Mesenchymal stem cell (in vitro differentiated cells and primary cell): ENCODE measurements around the gene DOCK6.

ENCODE experiments used
- DNase-seq: peaks from one replicate; pipeline ENCODE4 v3.0.0-alpha.2; 2013
- H2AFZ ChIP-seq: one replicate; pipeline ENCODE4 v1.6.1; 2013; ENCODE audit warnings: low read depth, mild to moderate bottlenecking, control low read depth, inconsistent platforms, low read length, moderate library complexity
- H2AK5ac ChIP-seq: 2 replicates; pipeline ENCODE4 v1.6.1; 2013; ENCODE audit warnings: low read length, moderate library complexity, mild to moderate bottlenecking, inconsistent platforms; ENCODE audit not compliant: severe bottlenecking
- H2BK120ac ChIP-seq: one replicate; pipeline ENCODE4 v1.6.1; 2013; ENCODE audit warnings: low read depth, mild to moderate bottlenecking, inconsistent platforms, low read length, moderate library complexity
- H2BK12ac ChIP-seq, 2 experiments: one replicate each; pipeline ENCODE4 v1.6.1; 2013; ENCODE audit warnings: inconsistent platforms in 2 of 2, low read length in 2 of 2, mild to moderate bottlenecking in 2 of 2, moderate library complexity in 2 of 2, control low read depth in 1 of 2
- H2BK15ac ChIP-seq: one replicate; pipeline ENCODE4 v1.6.1; 2013; ENCODE audit warnings: mild to moderate bottlenecking, low read depth, inconsistent platforms; ENCODE audit not compliant: poor library complexity, severe bottlenecking
- H2BK5ac ChIP-seq: 2 replicates; pipeline ENCODE4 v1.6.1; 2013; ENCODE audit warnings: low read depth, mild to moderate bottlenecking, low read length, control low read depth, inconsistent platforms; ENCODE audit not compliant: poor library complexity, severe bottlenecking
- H3K14ac ChIP-seq, 2 experiments: one replicate each; pipeline ENCODE4 v1.6.1; 2013; ENCODE audit warnings: inconsistent platforms in 2 of 2, low read length in 2 of 2, control low read depth in 1 of 2, mild to moderate bottlenecking in 1 of 2, moderate library complexity in 1 of 2
- H3K18ac ChIP-seq, 2 experiments: one replicate each; pipeline ENCODE4 v1.6.1; 2013; ENCODE audit warnings: inconsistent platforms in 2 of 2, low read length in 2 of 2, control low read depth in 1 of 2, low read depth in 1 of 2, mild to moderate bottlenecking in 1 of 2
- H3K23ac ChIP-seq, 2 experiments: one replicate each; pipeline ENCODE4 v1.6.1; 2013; ENCODE audit warnings: inconsistent platforms in 2 of 2, low read length in 2 of 2, mild to moderate bottlenecking in 2 of 2, moderate library complexity in 2 of 2, control low read depth in 1 of 2
- H3K27ac ChIP-seq: 2 replicates; pipeline ENCODE4 v1.5.1; 2013; ENCODE audit warnings: mild to moderate bottlenecking, moderate library complexity, low read length, control low read depth, inconsistent platforms; ENCODE audit not compliant: poor library complexity, severe bottlenecking
- H3K27me3 ChIP-seq, 2 experiments: 2 replicates each; pipeline versions ENCODE4 v1.6.1 to v1.7.0; 2013; ENCODE audit warnings: low read length in 2 of 2, mild to moderate bottlenecking in 2 of 2, moderate library complexity in 2 of 2, control low read depth in 1 of 2, inconsistent platforms in 1 of 2; ENCODE audit not compliant: control insufficient read depth in 1 of 2, insufficient read depth in 1 of 2
- H3K36me3 ChIP-seq, 2 experiments: 2 replicates each; pipeline versions ENCODE4 v1.6.1 to v1.7.0; 2013; ENCODE audit warnings: low read length in 2 of 2, control low read depth in 1 of 2, inconsistent platforms in 1 of 2, low read depth in 1 of 2, mild to moderate bottlenecking in 1 of 2; ENCODE audit not compliant: insufficient read depth in 2 of 2, control insufficient read depth in 1 of 2
- H3K4ac ChIP-seq, 2 experiments: one replicate each; pipeline ENCODE4 v1.6.1; 2013; ENCODE audit warnings: inconsistent platforms in 2 of 2, low read length in 2 of 2, mild to moderate bottlenecking in 2 of 2, moderate library complexity in 2 of 2, control low read depth in 1 of 2, low read depth in 1 of 2
- H3K4me1 ChIP-seq: 2 replicates; pipeline ENCODE4 v1.6.1; 2013; ENCODE audit warnings: low read depth, low read length, control low read depth; ENCODE audit not compliant: control insufficient read depth, insufficient read depth
- H3K4me2 ChIP-seq: 2 replicates; pipeline ENCODE4 v1.6.1; 2013; ENCODE audit warnings: low read length, mild to moderate bottlenecking, inconsistent platforms; ENCODE audit not compliant: poor library complexity, severe bottlenecking
- H3K4me3 ChIP-seq, 2 experiments: 2 replicates each; pipeline versions ENCODE4 v1.5.1 to v1.7.0; 2013; ENCODE audit warnings: low read length in 2 of 2, mild to moderate bottlenecking in 2 of 2, control low read depth in 1 of 2, low read depth in 1 of 2; ENCODE audit not compliant: insufficient read depth in 1 of 2
- H3K79me1 ChIP-seq: replicated peaks from 2 replicates; pipeline ENCODE4 v1.6.1; 2013; ENCODE audit warnings: mild to moderate bottlenecking, control low read depth, low read length, inconsistent platforms; ENCODE audit not compliant: poor library complexity, severe bottlenecking
- H3K9ac ChIP-seq: 2 replicates; pipeline ENCODE4 v1.7.0; 2013; ENCODE audit warnings: mild to moderate bottlenecking, low read length, moderate library complexity
- H3K9me3 ChIP-seq: 2 replicates; pipeline ENCODE4 v1.7.0; 2013; ENCODE audit warnings: mild to moderate bottlenecking, low read length; ENCODE audit not compliant: control insufficient read depth
- H4K8ac ChIP-seq: one replicate; pipeline ENCODE4 v1.6.1; 2013; ENCODE audit warnings: inconsistent platforms, mild to moderate bottlenecking, low read length, moderate library complexity
- H4K91ac ChIP-seq: one replicate; pipeline ENCODE4 v1.6.1; 2013; ENCODE audit warnings: mild to moderate bottlenecking, low read length, inconsistent platforms
- WGBS: methylation state at CpG from one replicate; pipeline ENCODE4 v1.1.7; 2013; ENCODE audit warnings: mixed read lengths; 5-methylcytosine and 5-hydroxymethylcytosine counted together

Gene DOCK6

GRCh38 chr19:11248852-11249251 is 13.5 kb downstream of the DOCK6 start:
- H3K18ac ChIP-seq = no peak overlapping the region
- H2AFZ ChIP-seq = no peak overlapping the region
- no peak overlapping the region for H3K4me3 ChIP-seq
- no peaks in the 10 kb centered on the region for H3K79me1 ChIP-seq
- H3K36me3 ChIP-seq = peaks cover 50 to 67% of the 10 kb centered on the region in 2 experiments
- no peak for DNase-seq
- H4K8ac ChIP-seq = no peak overlapping the region
- no peak overlapping the region for H4K91ac ChIP-seq
- no peak overlapping the region for H3K14ac ChIP-seq
- H3K4me2 ChIP-seq = no peak overlapping the region
- H3K27me3 ChIP-seq = no peaks in the 10 kb centered on the region
- H3K4me1 ChIP-seq = no peaks in the 10 kb centered on the region
- no peak overlapping the region for H2BK15ac ChIP-seq
- H3K9ac ChIP-seq = no peak overlapping the region
- no peak overlapping the region for H3K4ac ChIP-seq
- H2BK120ac ChIP-seq = no peak overlapping the region
- no peak overlapping the region for H2BK12ac ChIP-seq
- no peak overlapping the region for H3K27ac ChIP-seq
- H2AK5ac ChIP-seq = no peak overlapping the region
- H3K23ac ChIP-seq = no peak overlapping the region
- no CpG with 5 or more reads among the region's 2 CpGs for WGBS
- H2BK5ac ChIP-seq = no peak overlapping the region
- no peaks in the 10 kb centered on the region for H3K9me3 ChIP-seq

GRCh38 chr19:11247934-11248333 is 14.4 kb downstream of the DOCK6 start:
- Histone ChIP-seq H3K23ac (no peak overlapping the region), H3K4me3 (no peak overlapping the region), H3K18ac (no peak overlapping the region), H3K4me2 (no peak overlapping the region), H2AK5ac (no peak overlapping the region), H2BK5ac (no peak overlapping the region), H3K36me3 (peaks cover 56 to 72% of the 10 kb centered on the region in 2 experiments), H2BK15ac (no peak overlapping the region), H2AFZ (no peak overlapping the region), H2BK12ac (no peak overlapping the region), H3K4me1 (peaks cover 5% of the 10 kb centered on the region), H3K9ac (no peak overlapping the region), H3K14ac (no peak overlapping the region), H3K4ac (no peak overlapping the region), H4K8ac (no peak overlapping the region), H3K27me3 (no peaks in the 10 kb centered on the region), H4K91ac (no peak overlapping the region), H3K79me1 (no peaks in the 10 kb centered on the region), H3K9me3 (no peaks in the 10 kb centered on the region), H2BK120ac (no peak overlapping the region), H3K27ac (no peak overlapping the region)
- WGBS = 92% methylated on average over 13 of the region's 14 CpGs
- DNase-seq = no peak

- no peak overlapping the region for H3K18ac ChIP-seq
- no peak overlapping the region for H3K4me2 ChIP-seq
- no peak overlapping the region for H3K4ac ChIP-seq
- no peak overlapping the region for H4K8ac ChIP-seq
- no peak overlapping the region for H2BK120ac ChIP-seq
- H2AFZ ChIP-seq = no peak overlapping the region
- no peaks in the 10 kb centered on the region for H3K79me1 ChIP-seq
- no peak overlapping the region for H2AK5ac ChIP-seq
- peaks cover 60 to 72% of the 10 kb centered on the region in 2 experiments for H3K36me3 ChIP-seq
- H2BK15ac ChIP-seq = no peak overlapping the region
- no peak overlapping the region for H4K91ac ChIP-seq
- no peak overlapping the region for H3K23ac ChIP-seq
- H3K9me3 ChIP-seq = no peaks in the 10 kb centered on the region
- no peak overlapping the region for H3K14ac ChIP-seq
- peaks cover 5% of the 10 kb centered on the region for H3K4me1 ChIP-seq
- DNase-seq = no peak
- no peak overlapping the region for H3K4me3 ChIP-seq
- H2BK5ac ChIP-seq = no peak overlapping the region
- no peak overlapping the region for H3K9ac ChIP-seq
- WGBS = 96% methylated on average over 10 of the region's 10 CpGs
- H3K27me3 ChIP-seq = no peaks in the 10 kb centered on the region
- H2BK12ac ChIP-seq = no peak overlapping the region
- H3K27ac ChIP-seq = no peak overlapping the region
These were observed 14.9 kb downstream of the DOCK6 start for GRCh38 chr19:11247391-11247790.

- H3K4me2 ChIP-seq = no peak overlapping the region
- H4K91ac ChIP-seq = no peak overlapping the region
- H3K4ac ChIP-seq = no peak overlapping the region
- H3K79me1 ChIP-seq = no peaks in the 10 kb centered on the region
- no peak overlapping the region for H3K23ac ChIP-seq
- no peak overlapping the region for H2BK120ac ChIP-seq
- peaks cover 5% of the 10 kb centered on the region for H3K4me1 ChIP-seq
- H4K8ac ChIP-seq = no peak overlapping the region
- no peak overlapping the region for H2BK15ac ChIP-seq
- H2AK5ac ChIP-seq = no peak overlapping the region
- H3K27ac ChIP-seq = no peak overlapping the region
- peaks cover 57 to 69% of the 10 kb centered on the region in 2 experiments for H3K36me3 ChIP-seq
- H2BK5ac ChIP-seq = no peak overlapping the region
- H3K9ac ChIP-seq = no peak overlapping the region
- H3K27me3 ChIP-seq = no peaks in the 10 kb centered on the region
- H2AFZ ChIP-seq = no peak overlapping the region
- no peak overlapping the region for H2BK12ac ChIP-seq
- H3K4me3 ChIP-seq = no peak overlapping the region
- WGBS = 89% methylated on average over 11 of the region's 11 CpGs
- H3K18ac ChIP-seq = no peak overlapping the region
- DNase-seq = no peak
- H3K9me3 ChIP-seq = no peaks in the 10 kb centered on the region
- no peak overlapping the region for H3K14ac ChIP-seq
These were observed 15.4 kb downstream of the DOCK6 start for GRCh38 chr19:11246941-11247340.
